A673 (cell line): Measurements from ENCODE around the gene DYRK1A.

Experiments
- CTCF ChIP-seq: fragments of 300-800, 200-600 bp; sonication (generic); conservative IDR thresholded peaks from 2 replicates; pipeline ENCODE4 v1.5.1; 2017; ENCODE audit warnings: low read depth, mild to moderate bottlenecking, antibody characterized with exemption, low read length, moderate library complexity, mixed read lengths
- EZH2 ChIP-seq: fragments of 200-600 bp; sonication (generic); IDR thresholded peaks from 2 replicates; pipeline ENCODE4 v1.6.1; 2017; ENCODE audit warnings: borderline replicate concordance, low read depth, mild to moderate bottlenecking, mixed read lengths, antibody characterized with exemption, low read length; ENCODE audit not compliant: poor library complexity, severe bottlenecking

- TF ChIP-seq EZH2, result no peak
- TF ChIP-seq CTCF, result no peak
Observed at GRCh38 chr21:37319551-37319950, 47.0 kb upstream of the DYRK1A start.
